HG03521 (cell line): Measurements from ENCODE around the gene DIABLO.
"Not testable (repeated sequence)": the region's sequence is repeated elsewhere in the genome, so short reads cannot be mapped to it uniquely, and the experiment has no call there.

ENCODE experiments used
- ATAC-seq: cut with Tn5 transposase; IDR thresholded peaks from one replicate; pipeline ENCODE4 v1.9.1; 2021; ENCODE audit warnings: mild to moderate bottlenecking, moderate library complexity; ENCODE audit not compliant: unreplicated experiment

DIABLO gene

GRCh38 chr12:122190842-122191668 lies 34.8 kb downstream of the DIABLO start:
- ATAC-seq, result no peak

DNA sequence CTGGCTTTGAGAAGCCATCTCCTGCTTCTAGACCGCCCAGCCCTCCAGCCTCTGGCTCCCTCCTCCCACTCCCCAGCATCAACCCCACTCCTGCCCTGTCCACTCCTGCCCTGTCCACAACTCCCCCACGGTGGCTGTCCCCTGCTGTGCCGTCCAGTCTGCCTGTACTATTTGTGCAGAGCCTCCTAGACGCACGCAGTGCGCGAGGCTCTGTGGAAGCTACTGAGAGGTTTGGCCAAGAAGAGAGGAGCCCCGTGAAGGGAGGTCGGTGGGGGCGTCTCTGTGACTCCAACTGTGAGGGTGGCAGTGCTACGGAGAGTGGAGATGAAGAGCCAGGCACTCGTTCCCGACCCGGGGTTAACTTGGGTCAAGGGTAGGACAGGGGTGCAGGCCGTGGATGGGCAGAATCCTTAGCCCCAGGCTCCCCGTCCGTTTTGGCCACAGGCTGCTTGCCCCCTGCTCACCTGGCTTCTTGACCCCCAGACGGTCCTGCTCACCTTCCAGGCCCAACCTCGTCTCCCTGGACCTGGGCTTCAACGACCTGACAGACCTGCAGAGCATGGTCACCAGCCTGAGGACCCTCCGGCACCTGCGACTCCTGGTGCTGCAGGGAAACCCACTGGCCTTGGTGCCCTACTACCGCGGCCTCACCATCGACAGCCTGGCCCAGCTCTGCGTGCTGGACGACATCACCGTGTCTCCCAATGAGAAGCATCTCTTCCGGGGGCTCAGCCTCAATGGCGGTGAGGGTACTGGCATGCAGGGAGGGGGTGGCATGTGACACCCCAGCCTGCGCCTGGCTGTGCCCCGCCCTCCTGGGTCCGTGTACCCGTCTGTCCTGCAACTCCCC lies 36.0 kb downstream of the DIABLO start:
- no peak for ATAC-seq

DNA sequence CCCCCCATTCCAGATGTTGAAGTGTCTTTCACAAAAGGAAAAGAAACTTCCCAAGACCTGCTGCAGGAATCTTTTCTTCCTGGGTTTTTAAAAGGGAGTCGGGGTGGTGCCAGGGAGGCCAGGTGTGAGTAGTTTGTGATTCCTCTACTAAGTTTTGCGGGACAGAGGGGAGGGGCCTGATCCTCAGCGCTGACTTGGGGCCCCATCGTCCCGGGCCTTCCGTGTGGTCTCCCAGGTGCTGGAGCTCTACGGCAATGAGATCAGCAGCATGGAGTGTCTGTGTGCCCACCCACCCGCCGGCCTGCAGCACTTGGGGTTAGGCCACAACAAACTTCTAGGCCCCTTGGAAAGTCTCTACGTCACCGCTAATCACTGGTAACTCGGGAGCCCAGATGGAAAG lies 38.4 kb downstream of the DIABLO start:
- ATAC-seq, result no peak

DNA sequence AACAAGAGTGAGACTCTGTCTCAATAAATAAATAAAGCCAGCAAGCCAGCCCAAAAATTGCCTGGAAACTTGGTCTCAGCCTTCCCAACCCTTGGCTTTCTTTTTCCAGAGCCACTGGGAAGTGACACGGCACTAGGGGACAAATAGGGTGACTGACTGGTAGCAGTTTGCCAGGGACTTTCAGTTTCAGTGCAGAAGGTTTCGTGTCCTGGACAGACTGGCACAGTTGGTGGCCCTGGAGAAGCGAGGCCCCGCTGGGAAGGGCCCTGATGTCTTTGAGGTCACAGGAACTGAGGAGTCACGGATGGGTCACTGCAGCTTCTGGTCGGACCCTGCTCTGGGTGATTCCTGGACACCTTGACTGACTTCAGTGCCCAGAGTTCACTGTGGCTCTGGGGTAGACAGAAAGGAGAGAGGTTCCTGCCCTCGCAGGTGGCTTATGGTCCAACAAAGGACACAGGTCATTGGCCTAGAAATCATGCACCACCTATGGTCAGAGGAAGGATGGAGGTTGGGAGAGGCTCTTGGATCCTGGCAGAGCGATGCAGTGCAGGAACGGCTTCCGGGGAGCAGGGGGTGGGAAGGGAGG lies 40.3 kb downstream of the DIABLO start:
- ATAC-seq, result no peak

- no peak for ATAC-seq
These were observed 40.8 kb downstream of the DIABLO start for GRCh38 chr12:122185079-122185478.

DNA sequence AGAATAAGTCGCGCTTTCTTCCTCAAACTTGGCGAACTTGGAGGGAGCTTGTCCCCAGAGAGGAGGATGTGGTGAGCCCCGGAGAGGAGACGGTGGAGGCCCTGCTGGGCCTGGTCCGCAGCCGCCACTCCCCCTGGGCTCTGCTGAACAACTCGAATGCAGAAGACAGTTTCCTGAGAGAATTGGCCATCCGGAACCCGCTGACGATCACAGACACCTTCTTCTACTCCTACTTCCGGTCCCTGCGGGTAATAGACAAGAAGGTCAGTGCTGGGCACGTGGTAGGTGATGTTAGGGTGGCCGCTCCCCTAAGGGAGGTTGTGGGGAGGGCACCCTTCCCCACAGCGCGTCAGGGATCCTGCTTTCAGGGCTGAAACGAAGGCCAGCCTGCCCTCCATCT lies 41.3 kb downstream of the DIABLO start:
- no peak for ATAC-seq

- no peak for ATAC-seq
These were observed 42.3 kb downstream of the DIABLO start for GRCh38 chr12:122183588-122183940.

GRCh38 chr12:122182887-122183587 lies 42.8 kb downstream of the DIABLO start, which contains the start of gene LRRC43:
Gene LRRC43 (plus strand): TSS chr12:122183123. CDS start chr12:122183145, 22 bp downstream.
- ATAC-seq, result no peak

DNA sequence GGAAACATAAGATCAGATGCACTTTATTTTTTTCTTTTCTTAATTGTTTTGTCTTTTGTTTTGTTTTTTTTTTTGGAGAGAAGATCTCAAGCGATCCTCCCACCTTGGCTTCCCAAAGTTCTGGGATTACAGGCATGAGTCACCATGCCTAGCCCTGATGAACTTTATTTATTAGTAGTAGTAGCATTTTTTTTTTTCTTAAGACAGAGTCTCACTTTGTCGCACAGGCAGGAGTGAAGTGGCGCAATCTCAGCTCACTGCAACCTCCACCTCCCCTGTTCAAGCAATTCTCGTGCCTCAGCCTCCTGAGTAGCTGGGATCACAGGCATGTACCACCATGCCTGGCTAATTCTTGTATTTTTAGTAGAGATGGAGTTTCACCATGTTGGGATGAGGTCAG lies 49.4 kb downstream of the DIABLO start:
- ATAC-seq, result not testable (repeated sequence)

DNA sequence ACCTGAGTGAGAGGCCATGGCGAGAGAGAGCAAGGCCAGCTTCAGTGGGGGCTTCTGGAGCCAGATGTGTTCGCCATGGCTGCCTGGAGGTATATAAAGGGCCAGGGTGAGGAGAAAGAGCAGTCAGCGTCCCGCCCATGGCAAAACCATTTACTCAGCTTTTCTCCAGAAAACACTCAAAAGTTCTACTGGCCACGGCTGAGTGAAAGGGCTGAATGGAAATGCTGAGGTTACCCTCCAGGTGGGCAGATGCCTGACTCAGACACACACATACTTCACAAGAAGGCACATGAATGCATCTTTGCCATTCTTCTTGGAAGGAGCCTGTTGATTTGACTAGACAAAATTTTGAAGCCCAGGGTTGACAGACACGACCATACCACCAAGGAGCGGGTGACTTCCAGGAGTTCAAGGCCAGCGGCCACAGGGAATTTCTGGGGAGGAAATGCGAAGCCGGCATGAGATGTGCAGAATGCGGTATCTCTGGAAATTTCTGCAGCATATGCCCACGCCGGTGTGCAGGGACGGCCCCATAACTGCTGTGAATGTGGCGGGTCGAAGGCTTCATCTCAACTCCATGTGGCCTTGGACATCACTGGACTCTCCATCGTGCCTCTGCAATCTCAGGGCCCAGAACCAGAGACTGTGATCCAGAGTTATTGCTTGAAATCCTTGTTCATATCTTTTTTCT lies 51.6 kb downstream of the DIABLO start, which contains the start of gene IL31:
IL31 (minus strand) TSS at position 67 of the 691 bp plus-strand sequence; CDS start at position 18, 49 bp downstream.
- ATAC-seq, result no peak

DNA sequence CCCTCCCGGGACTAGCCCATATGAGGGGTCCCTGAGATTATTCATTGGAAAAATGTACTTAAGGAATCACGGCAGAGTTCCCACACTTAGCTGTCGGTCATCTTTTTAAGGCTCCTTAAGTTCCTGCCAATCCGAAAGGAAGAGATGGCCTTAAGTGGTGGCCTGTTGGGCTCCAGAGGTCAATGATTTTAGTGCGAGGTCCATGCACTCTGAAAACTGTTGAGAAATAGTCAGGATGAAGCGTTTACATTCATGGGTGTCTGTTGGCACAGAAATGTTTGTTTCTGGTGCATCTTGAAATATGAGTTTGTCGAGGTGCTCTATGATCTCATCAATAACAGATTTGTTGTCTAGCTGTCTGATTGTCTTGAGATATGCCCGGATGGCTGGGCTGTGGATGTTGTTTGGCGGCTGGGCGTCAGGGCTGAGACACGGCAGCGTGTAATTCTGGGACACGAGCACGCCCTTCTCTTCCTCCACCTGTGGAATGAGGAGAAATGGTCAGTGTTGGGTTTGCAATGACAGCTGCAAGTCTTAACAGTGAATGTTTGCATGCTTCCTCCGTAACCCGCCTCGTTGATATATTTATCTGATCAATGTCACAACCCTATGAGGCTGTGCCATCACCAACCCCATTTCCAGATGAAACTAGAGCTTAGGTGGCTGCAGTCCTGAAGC lies 53.5 kb downstream of the DIABLO start:
- no peak for ATAC-seq

DNA sequence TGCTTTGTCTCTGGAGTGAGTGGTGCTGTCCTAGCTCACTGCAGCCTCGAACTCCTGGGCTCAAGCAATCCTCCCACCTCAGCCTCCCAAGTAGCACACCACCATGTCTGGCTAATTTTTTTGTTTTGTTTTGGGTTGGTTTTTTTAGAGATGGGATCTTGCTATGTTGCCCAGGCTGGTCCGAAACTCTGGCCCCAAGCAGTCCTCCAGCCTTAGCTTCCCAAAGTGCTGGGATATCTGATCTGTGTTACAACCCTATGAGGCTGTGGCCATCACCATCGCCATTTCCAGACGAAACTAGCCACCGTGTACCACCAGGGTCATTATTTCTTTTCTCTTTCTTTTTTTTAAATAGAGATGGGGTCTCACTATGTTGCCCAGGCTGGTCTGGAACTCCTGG lies 54.5 kb downstream of the DIABLO start:
- no peak for ATAC-seq

DNA sequence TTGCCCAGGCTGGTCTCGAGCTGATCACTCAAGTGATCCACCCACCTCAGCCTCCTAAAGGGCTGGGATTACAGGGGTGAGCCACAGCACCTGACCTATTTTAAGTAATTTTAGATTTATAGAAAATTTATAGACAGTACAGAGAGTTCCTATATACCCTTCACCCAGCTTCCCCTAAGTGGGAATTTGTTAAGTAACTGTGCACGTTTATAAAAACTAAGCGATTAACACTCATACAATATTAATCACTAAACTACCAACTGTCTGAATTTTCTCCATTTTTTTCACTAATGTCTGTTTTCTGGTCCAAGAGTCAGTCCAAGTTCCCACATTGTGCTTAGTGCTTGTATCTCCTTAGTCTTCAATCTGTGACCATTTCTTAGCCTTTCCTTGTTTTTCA lies 57.4 kb downstream of the DIABLO start:
- no peak for ATAC-seq

- no peak for ATAC-seq
These were observed 58.4 kb downstream of the DIABLO start for GRCh38 chr12:122167356-122167925.

GRCh38 chr12:122166422-122167349 lies 59.2 kb downstream of the DIABLO start:
- no peak for ATAC-seq

- no peak for ATAC-seq
These were observed 62.9 kb downstream of the DIABLO start for GRCh38 chr12:122162976-122163375.

DNA sequence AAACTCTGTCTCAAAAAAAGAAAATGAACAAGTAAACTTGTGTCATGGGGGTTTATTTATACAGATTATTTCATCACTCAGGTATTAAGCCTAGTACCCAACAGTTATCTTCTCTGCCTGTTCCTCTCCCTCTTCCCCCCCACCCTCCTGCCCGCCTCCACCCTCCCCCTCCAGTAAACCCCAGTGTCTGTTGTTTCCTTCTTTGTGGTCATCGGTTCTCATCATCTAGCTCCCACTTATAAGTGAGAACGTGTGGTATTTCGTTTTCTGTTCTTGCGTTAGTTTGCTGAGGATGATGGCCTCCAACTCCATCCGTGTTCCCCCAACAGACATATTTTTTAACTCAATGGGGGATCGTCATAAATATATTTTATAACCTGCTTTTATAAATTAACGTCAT lies 64.2 kb downstream of the DIABLO start:
- no peak for ATAC-seq

DNA sequence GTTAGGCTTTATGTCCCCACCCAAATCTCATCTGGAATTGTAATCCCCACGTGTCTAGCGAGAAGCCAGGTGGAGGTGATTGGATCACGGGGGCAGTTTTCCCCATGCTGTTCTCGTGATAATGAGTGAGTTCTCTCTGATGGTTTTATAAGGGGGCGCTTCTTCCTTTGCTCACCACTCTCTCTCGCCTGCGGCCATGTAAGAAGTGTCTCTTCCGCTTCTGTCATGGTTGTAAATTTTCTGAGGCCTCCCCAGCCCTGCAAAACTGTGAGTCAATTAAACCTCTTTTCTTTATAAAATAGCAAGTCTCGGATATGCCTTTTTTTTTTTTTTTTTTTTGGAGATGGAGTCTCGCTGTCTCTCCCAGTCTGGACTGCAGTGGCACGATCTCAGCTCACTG lies 65.1 kb downstream of the DIABLO start:
- no peak for ATAC-seq
